GM04503 (cell line): ENCODE results near the gene SDR39U1.
A peak's percentile ranks its signal among the peaks of the same experiment; 100 is the strongest.
"Not testable (repeated sequence)": the region's sequence is repeated elsewhere in the genome, so short reads cannot be mapped to it uniquely, and the experiment has no call there.

Source experiments
- DNase-seq: peaks from one replicate; pipeline ENCODE4 v3.0.0-alpha.2; 2012; ENCODE audit warnings: low read depth

Gene SDR39U1

GRCh38 chr14:24442240-24443052 is at the start of gene SDR39U1:
Gene SDR39U1, minus strand, starts transcription at chr14:24442776. Its CDS starts 7 bp downstream, at chr14:24442769.
- peak; percentile 95 for DNase-seq

GRCh38 chr14:24491586-24492408 is 49.2 kb upstream of the SDR39U1 start:
- DNase-seq = not testable (repeated sequence)

- DNase-seq = no peak
Observed at GRCh38 chr14:24483604-24484252, 41.2 kb upstream of the SDR39U1 start.

GRCh38 chr14:24482699-24483303 is 40.2 kb upstream of the SDR39U1 start:
- peak; percentile 3 for DNase-seq

GRCh38 chr14:24481622-24482324 is 39.2 kb upstream of the SDR39U1 start:
- no peak for DNase-seq

GRCh38 chr14:24479999-24480398 is 37.4 kb upstream of the SDR39U1 start:
- DNase-seq = not testable (repeated sequence)

GRCh38 chr14:24475261-24475660 is 32.7 kb upstream of the SDR39U1 start:
- no peak for DNase-seq

GRCh38 chr14:24473211-24473610 is 30.6 kb upstream of the SDR39U1 start:
- DNase-seq = no peak

- DNase-seq = not testable (repeated sequence)
Observed at GRCh38 chr14:24470450-24470849, 27.9 kb upstream of the SDR39U1 start.

- DNase-seq = no peak
Observed at GRCh38 chr14:24465805-24466204, 23.2 kb upstream of the SDR39U1 start.

- no peak for DNase-seq
Observed at GRCh38 chr14:24465368-24465767, 22.8 kb upstream of the SDR39U1 start.

- DNase-seq = no peak
Observed at GRCh38 chr14:24463884-24464785, 21.6 kb upstream of the SDR39U1 start.

GRCh38 chr14:24463017-24463883 is 20.7 kb upstream of the SDR39U1 start:
- DNase-seq = no peak

- DNase-seq = no peak
Observed at GRCh38 chr14:24461336-24461735, 18.8 kb upstream of the SDR39U1 start.

- DNase-seq = no peak
Observed at GRCh38 chr14:24459331-24459730, 16.8 kb upstream of the SDR39U1 start.

GRCh38 chr14:24458736-24459135 is 16.2 kb upstream of the SDR39U1 start:
- no peak for DNase-seq

GRCh38 chr14:24456980-24457379 is 14.4 kb upstream of the SDR39U1 start:
- no peak for DNase-seq

GRCh38 chr14:24450828-24451227 is 8.3 kb upstream of the SDR39U1 start:
- DNase-seq = not testable (repeated sequence)

- no peak for DNase-seq
Observed at GRCh38 chr14:24443053-24443665, 583 bp upstream of the SDR39U1 start.
